HG03521 (cell line): ENCODE results near the gene NELFB.
"Not testable (repeated sequence)": the region's sequence is repeated elsewhere in the genome, so short reads cannot be mapped to it uniquely, and the experiment has no call there.

Experiments used
- ATAC-seq: cut with Tn5 transposase; IDR thresholded peaks from one replicate; pipeline ENCODE4 v1.9.1; 2021; ENCODE audit warnings: mild to moderate bottlenecking, moderate library complexity; ENCODE audit not compliant: unreplicated experiment

The NELFB gene

GRCh38 chr9:137245450-137246421 is 9.4 kb upstream of the NELFB start:
- no peak for ATAC-seq

GRCh38 chr9:137247135-137247915 is 7.8 kb upstream of the NELFB start:
- ATAC-seq, result no peak

- no peak for ATAC-seq
These were observed 7.3 kb upstream of the NELFB start for GRCh38 chr9:137247916-137248175.

- ATAC-seq, result no peak
These were observed 4.6 kb upstream of the NELFB start for GRCh38 chr9:137250329-137251193.

GRCh38 chr9:137251194-137251461 is 4.0 kb upstream of the NELFB start, which contains the start of gene STPG3:
TSS of gene STPG3 (plus strand) at chr9:137251286. CDS start at chr9:137251287, 1 bp downstream.
- no peak for ATAC-seq

- no peak for ATAC-seq
These were observed 3.4 kb upstream of the NELFB start for GRCh38 chr9:137251490-137252268.

GRCh38 chr9:137252555-137253506 is 2.3 kb upstream of the NELFB start:
- no peak for ATAC-seq

- ATAC-seq, result no peak
These were observed 1.2 kb upstream of the NELFB start for GRCh38 chr9:137253717-137254623.

- ATAC-seq, result peak; percentile 1
These were observed 454 bp downstream of the NELFB start for GRCh38 chr9:137255448-137256114.

- ATAC-seq, result no peak
These were observed 1.2 kb downstream of the NELFB start for GRCh38 chr9:137256362-137256761.

- ATAC-seq, result no peak
These were observed 1.7 kb downstream of the NELFB start for GRCh38 chr9:137256856-137257255.

GRCh38 chr9:137262173-137262908 is 7.2 kb downstream of the NELFB start:
- ATAC-seq, result not testable (repeated sequence)

- ATAC-seq, result no peak
These were observed 7.8 kb downstream of the NELFB start for GRCh38 chr9:137262909-137263285.

- ATAC-seq, result no peak
These were observed 8.4 kb downstream of the NELFB start for GRCh38 chr9:137263506-137263905.

- ATAC-seq, result no peak
These were observed 8.9 kb downstream of the NELFB start for GRCh38 chr9:137264067-137264466.

GRCh38 chr9:137265496-137266161 is 10.5 kb downstream of the NELFB start:
- no peak for ATAC-seq

- ATAC-seq, result no peak
These were observed 11.0 kb downstream of the NELFB start for GRCh38 chr9:137266162-137266527.
